HG03457 (cell line): ENCODE results near the gene NOC3L.

Experiments used
- ATAC-seq: cut with Tn5 transposase; IDR thresholded peaks from one replicate; pipeline ENCODE4 v1.9.1; 2021; ENCODE audit warnings: moderate number of reproducible peaks; ENCODE audit not compliant: unreplicated experiment

The NOC3L gene

GRCh38 chr10:94308866-94309265 is 53.9 kb downstream of the NOC3L start:
- ATAC-seq, result no peak

- ATAC-seq, result no peak
Observed at GRCh38 chr10:94307046-94307615, 55.6 kb downstream of the NOC3L start.

- no peak for ATAC-seq
Observed at GRCh38 chr10:94303929-94304328, 58.8 kb downstream of the NOC3L start.

GRCh38 chr10:94300042-94300441 is 62.7 kb downstream of the NOC3L start:
- no peak for ATAC-seq

- no peak for ATAC-seq
Observed at GRCh38 chr10:94299417-94299816, 63.3 kb downstream of the NOC3L start.

GRCh38 chr10:94294168-94294567 is 68.6 kb downstream of the NOC3L start:
- ATAC-seq, result no peak

GRCh38 chr10:94293354-94293753 is 69.4 kb downstream of the NOC3L start:
- no peak for ATAC-seq

- no peak for ATAC-seq
Observed at GRCh38 chr10:94292434-94293090, 70.2 kb downstream of the NOC3L start.

- ATAC-seq, result no peak
Observed at GRCh38 chr10:94288361-94289101, 74.2 kb downstream of the NOC3L start.

GRCh38 chr10:94287336-94287735 is 75.4 kb downstream of the NOC3L start:
- no peak for ATAC-seq

GRCh38 chr10:94286901-94287300 is 75.8 kb downstream of the NOC3L start:
- no peak for ATAC-seq

GRCh38 chr10:94285271-94285670 is 77.5 kb downstream of the NOC3L start:
- no peak for ATAC-seq
